Neural cell (in vitro differentiated cells): Measurements from ENCODE around the gene TSPAN16.

Experiments used
- CTCF ChIP-seq: fragments of 450-650 bp; IDR thresholded peaks from 2 replicates; pipeline ENCODE4 v1.5.1; 2014; ENCODE audit warnings: antibody characterized with exemption, mild to moderate bottlenecking, moderate library complexity; ENCODE audit not compliant: poor library complexity, severe bottlenecking
- MXI1 ChIP-seq: fragments of 450-650 bp; conservative IDR thresholded peaks from 2 replicates; pipeline ENCODE4 v1.6.1; 2014; ENCODE audit warnings: antibody characterized with exemption, mild to moderate bottlenecking; ENCODE audit not compliant: poor library complexity, severe bottlenecking

- TF ChIP-seq MXI1: no peak
- no peak for TF ChIP-seq CTCF
These were observed 44.2 kb upstream of the TSPAN16 start for GRCh38 chr19:11251650-11252314.
